ENCODE results near the gene CD300LF.

Gene CD300LF

DNA sequence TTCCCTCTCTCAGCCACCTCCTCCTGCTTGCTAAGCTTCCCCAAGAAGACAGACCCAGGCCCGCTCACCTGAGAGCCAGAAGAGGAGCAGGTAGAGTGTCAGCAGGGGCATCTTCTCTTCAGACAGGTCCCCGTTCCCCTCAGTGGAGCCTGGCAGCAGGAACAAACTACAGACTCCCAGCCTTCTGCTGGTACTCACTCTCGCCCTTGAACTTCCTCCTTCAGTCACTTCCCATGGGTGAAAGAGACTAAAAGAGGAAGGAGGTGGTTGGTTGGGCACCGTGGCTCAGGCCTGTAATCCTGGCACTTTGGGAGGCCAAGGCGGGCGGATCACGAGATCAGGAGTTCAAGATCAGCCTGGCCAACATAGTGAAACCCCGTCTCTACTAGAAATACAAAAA lies at the start of gene CD300LF:
TSS of gene CD300LF (minus strand) at position 168 of the 400 bp plus-strand sequence. CDS start at position 111, 57 bp downstream.
- DNase-seq = no peak

DNA sequence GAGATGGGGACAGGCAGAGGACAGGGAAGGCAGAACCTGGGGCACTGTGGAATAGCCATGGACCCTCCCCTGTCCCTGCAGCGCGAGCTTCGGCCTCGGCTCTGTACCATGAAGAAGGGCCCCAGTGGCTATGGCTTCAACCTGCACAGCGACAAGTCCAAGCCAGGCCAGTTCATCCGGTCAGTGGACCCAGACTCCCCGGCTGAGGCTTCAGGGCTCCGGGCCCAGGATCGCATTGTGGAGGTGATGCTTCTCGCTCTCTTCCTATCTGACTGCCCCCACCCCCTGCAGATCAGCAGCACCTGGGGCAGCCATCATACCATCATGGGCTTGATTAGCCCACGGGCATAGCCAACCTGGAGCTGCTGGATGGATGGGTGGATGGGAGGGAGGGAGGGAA lies 49.2 kb upstream of the CD300LF start:
- DNase-seq = no peak

DNA sequence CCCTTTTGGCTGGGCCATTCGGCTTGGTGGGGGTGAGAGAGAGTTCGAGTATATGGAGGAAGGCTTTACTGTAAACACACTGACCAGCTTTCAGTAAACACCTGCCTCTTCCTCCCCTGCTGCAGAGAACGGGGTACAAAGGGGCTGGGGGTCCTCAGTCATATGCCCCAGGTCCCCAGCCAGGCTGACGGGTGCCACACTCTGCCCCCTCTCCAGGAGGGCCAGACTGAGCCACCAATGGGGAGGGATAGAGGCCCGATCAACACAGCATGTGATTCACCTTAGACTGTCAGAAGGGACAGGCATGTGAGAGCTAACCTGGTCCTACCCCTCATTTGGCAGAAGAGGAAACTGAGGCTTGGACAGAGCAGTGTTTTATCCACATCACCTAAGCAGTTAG lies 48.7 kb upstream of the CD300LF start:
- DNase-seq = no peak

DNA sequence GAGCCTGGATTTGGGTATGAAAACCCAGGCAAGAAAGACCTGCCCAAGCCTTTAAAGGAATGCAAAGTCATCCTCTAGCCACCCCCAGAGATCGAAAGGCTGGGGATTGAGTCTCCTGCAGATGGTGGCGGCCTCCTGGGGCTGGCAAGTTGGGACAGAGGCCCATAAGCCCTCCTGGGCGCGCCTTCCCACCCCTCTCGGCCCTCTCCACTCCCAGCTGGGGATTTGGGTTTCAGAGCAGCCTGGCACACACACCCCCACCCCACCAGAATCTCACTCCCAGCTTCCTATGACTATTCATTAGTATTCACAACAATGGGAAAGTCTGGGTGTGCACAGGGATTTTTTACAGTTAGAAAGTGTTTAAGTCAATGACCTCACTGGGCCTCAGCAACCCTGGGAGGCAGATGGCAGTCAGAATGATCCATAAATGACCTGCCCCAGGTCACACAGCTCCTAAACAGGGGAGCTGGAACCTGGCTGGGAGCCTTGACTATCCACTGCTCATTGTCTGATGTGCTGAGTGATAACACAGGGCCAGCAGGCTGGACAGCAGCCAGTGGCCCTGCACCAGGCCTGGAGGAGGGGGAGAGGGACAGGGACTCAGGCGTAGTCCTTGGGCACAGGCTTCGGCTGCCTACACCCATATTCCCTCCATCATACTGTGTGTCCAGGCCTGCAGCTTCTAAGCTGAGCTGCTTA lies 47.8 kb upstream of the CD300LF start:
- peak; percentile 90 to 92 for DNase-seq

GRCh38 chr17:74759941-74760340 lies 47.2 kb upstream of the CD300LF start:
- DNase-seq = peak; percentile 61 to 72

DNA sequence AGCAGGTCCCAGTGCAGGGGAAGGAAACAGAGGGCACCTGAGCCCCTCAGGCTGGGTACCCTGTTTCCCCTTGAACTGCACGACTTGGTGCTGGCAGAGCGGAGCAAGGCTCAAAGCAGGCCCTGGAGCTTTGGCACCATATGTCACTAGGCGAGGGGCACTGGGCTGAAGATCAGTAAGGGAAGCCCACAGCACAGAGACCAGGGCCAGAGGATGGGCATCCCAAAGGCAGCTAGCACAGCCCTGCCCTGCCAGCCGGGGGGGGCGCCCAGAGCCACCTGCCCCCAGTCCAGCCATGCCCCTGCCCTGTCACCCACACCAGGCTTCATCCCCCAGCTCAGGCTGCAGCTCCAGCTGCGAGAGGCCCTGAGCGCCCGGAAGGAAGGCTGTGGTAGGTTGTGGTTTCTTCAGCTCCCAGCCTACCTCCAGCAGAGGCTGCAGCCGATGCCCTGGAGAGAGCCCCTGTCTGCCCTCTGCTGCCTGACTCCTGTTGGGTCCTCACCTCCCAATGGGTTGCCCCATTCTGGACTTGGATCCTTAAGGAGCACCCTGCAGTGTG lies 46.6 kb upstream of the CD300LF start:
- DNase-seq = peak; percentile 16 to 74

DNA sequence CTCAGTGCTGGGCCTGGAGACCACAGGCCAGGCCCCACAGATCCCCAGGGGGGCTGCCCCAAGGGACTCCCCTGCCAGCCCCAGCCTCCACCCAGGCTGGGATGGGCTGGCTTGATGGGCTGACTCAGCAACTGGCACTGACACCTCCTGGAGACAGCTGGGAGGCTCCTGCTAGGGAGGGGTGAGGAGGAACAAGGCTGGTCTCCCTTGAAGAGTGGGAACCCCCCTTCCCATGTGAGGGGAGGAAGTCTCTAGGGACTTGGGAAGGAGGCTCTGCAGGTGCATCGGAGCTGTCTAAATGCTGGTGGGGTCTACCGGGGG lies 46.1 kb upstream of the CD300LF start:
- DNase-seq = peak; percentile 35 to 85

DNA sequence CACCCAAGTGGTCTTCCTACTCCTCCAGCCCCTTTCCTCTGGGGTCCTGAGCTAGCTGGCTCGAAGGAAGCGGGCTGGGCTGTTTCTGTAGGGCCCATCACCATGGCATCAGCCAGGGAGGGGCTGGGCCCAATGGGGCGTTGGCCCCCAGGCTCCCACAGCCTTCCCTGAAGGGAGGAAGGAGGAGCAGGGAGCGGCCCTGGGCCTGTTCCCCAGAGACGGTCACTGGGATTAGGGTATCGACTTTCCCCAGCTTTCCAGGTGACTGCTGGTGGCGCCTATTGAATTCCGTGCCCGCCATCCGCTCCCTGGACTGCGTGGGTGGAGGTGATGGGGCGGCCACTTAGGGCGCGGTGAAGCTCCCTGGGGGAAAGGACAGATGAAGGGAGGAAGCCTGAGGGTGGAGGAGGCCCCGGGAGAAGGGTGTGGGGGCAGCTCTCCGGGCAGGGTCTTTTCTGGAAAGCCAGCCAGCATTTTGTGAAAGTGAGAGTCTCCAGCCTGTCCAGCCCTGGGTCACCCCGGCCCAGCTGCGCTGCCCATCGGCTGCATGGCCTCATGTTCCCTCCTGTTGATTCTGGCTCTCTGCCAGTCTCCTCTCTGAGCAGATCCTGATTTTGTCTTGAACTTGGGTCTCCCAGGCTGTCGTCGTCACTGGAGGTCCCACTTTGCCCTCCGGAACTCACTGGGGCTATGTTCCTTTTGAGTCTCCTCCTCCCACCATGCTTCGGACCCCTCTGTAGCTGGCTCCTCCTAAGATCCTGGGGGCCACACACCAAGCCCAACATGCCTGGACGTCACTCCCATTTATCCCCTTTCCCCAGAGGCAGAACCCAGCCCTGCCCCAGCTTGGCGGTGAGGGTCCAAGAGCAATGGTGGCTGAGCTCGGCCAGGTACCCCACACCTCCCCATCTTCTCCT lies 45.5 kb upstream of the CD300LF start:
- peak; percentile 31 to 56 for DNase-seq

- DNase-seq = peak; percentile 72 to 84
These were observed 44.8 kb upstream of the CD300LF start for GRCh38 chr17:74757502-74757901.

DNA sequence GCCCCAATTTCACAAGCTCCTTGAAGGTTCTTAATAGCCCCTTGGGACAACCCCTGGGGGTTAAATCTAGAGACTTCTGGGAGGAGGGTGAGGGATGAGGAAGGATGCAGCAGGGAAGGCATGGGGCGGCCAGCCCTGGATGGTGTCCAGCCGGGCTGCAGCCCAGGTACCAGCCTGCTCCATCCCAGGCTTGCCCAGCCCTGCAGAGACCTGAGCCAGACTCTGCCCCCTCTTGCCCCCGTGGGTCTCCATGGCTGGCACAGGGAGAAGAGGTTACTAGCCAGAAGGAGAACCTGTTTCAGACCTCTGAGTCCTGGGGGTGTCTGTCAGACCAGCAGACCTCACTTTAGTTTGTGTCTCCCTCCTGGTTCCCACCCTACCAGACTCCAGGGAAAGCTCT lies 44.2 kb upstream of the CD300LF start:
- DNase-seq = no peak

GRCh38 chr17:74755533-74755932 lies 42.8 kb upstream of the CD300LF start:
- no peak for DNase-seq

DNA sequence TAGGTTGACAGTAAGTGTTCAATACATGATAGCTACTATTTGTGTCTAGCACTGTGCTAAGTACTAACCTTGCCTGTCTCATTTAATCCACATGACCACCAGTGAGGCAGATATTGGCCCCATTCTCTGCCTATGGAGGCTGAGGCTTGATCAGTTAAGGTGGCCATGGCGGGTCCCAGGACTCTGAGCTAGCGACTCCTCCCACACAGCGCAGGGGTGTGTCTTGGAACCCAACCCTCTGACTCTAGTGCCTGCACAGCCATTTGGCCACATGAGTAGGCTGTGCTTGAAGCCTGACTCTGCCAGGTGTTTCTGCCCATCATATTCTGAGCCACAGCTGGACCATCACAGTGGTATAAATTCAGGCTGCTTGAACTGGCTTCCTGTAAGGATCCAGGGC lies 42.1 kb upstream of the CD300LF start:
- DNase-seq = no peak

- DNase-seq = no peak
These were observed 40.2 kb upstream of the CD300LF start for GRCh38 chr17:74752822-74753401.

GRCh38 chr17:74752415-74752814 lies 39.7 kb upstream of the CD300LF start:
- DNase-seq = no peak

DNA sequence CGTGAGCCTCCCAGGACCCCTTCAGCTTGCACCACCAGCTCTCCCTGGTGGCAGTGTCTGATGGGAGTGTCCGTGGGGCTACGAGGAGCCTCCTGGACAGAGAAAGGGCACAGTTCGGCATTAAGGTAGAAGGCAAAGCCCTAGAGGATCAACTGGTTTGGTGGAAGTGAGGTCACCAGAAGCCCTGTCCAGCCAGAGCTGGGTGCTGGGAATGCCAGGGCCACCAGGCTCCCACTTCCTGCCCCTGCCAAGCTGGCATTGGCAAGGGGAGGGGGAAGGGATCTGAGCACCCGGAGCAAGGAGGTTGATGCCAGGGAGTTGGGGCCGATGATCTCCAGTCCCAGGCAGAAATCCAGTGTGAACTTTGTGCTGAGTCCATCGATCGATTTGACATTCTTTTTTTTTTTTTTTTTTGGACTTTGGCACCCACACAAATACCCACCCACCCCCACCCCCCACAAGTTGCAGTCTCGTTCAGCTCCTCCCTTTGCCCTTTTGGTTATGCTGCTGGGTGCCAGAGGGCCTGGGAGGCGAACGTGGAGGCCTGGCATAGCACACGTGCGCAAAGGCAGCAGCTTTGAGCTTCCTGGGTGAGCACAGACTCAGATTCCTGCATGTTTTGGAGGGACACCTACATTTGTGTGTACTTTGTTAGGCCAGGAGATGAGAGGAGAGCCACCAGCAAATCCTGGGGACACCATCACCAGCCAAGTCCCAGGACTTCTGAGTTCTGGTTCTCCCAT lies 37.8 kb upstream of the CD300LF start:
- DNase-seq = no peak

DNA sequence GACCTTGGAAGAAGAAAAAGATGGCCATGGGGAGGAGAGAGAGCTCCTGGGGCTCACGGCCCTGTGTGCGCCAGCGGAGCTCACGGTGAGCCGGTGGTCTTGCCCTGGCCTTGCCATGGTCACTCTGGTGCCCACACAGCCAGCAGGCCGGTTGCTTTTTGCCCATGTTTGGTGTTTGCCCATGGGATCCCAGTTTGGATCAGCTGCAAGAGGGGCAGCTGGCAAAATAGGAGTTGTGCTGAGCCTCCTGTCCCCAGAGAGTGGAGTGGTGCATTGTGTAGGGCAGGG lies 37.3 kb upstream of the CD300LF start:
- DNase-seq = no peak

DNA sequence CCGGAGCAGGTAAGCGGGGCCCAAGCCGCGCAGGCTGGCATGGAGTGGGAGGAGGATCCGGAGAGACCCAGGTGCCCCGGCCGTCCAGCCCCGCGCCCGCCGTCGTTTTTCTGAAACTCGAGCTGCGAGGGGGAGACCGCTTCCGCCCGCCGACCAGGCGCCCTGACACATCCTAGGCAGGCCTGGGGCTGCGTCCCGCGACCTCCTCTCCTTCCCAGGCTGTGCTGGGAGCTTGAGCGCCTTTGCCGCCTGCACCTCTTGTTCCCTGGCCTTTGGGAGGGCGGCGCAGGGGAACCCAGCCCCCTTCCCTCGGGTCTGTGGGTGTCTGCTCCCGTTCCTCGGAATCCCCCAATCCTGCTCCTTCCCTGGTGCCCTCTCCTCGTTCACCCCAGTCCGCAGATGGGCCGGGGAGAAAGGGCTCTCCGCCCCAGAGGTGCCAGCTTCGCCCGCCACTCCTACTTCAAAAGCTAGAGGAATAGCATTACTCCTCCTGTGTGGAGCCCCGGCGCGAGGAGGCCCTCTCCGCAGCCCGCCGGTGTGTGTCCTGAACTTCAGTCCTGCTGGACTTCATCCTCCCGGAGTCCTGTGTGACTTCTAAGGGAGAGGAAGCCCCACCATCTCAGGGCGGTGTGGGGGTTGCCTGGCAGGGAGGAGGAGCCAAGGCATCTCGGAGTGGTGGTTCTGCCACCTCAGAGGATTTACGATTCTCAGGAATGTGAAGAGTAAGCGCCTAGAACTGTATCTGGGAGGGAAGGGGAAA lies 36.7 kb upstream of the CD300LF start:
- peak in 1 of 2 experiments; percentile 66 for DNase-seq

GRCh38 chr17:74748529-74749278 lies 36.0 kb upstream of the CD300LF start, which contains the start of gene NHERF1:
NHERF1 (plus strand) TSS chr17:74748628; CDS start chr17:74748847, 219 bp downstream.
- peak; percentile 95 to 99 for DNase-seq

DNA sequence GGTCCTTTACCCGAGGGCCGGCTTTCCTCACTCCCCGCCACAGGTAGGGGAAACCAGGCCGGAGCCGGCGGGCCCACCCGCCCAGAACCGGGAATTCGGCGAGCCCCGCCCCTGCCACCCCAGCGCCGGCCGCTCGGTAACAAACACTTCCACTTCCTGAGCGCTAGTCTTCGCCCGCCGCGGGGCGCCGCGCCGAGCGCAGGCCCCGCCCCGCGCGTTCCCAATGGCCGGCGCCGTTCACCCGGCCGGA lies 35.5 kb upstream of the CD300LF start:
- DNase-seq = no peak

GRCh38 chr17:74746922-74747321 lies 34.2 kb upstream of the CD300LF start:
- no peak for DNase-seq

DNA sequence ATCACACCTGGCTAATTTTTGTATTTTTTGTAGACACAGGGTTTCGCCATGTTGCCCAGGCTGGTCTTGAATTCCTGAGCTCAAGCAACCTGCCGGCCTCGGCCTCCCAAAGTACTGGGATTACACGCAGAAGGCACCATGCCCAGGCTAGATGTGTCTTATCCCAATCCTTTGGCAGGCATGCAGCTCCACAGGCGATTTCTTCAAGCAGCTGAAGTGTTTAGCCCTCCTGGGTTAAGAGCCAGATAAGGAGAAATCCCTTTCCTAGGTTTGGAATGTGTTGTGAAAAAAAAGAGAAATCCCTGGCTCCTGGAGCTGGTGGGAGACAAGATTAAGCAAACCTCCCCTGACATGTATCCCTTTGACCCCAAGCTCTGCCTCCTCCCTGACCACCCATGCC lies 33.7 kb upstream of the CD300LF start:
- no peak for DNase-seq

All from NCI-H524 (cell line).